Measurements from ENCODE around the gene NEDD4L. TPM values are rescaled to one million over a fixed set of nuclear protein-coding genes. Genes with fewer than 3 reads are reported as not detected.

The NEDD4L gene
- polyA plus RNA-seq, 1 of the 3 experiments (the other 2 are of a cell fraction), result 13.2 TPM

DNA sequence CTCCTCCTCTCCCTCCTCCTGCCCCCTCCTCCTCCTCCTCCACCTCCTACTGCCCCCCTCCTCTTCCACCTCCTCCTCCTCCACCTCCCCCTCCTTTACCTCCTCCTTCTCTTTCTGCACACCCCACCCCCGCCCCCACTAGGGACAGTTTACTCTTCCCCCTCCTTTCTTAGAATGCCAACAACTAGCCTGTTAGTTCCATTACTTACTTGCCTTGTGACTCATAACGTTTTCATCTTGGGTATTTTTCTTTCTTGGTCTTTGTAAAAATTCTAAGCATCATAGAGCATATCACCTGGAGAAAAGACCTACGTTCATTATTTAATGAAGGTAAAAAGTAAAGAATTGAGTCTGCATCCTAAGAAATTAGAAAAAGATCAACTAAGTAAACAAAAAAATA, 165.3 kb downstream of the NEDD4L start (continued):
- TF ChIP-seq, protein P1, sequence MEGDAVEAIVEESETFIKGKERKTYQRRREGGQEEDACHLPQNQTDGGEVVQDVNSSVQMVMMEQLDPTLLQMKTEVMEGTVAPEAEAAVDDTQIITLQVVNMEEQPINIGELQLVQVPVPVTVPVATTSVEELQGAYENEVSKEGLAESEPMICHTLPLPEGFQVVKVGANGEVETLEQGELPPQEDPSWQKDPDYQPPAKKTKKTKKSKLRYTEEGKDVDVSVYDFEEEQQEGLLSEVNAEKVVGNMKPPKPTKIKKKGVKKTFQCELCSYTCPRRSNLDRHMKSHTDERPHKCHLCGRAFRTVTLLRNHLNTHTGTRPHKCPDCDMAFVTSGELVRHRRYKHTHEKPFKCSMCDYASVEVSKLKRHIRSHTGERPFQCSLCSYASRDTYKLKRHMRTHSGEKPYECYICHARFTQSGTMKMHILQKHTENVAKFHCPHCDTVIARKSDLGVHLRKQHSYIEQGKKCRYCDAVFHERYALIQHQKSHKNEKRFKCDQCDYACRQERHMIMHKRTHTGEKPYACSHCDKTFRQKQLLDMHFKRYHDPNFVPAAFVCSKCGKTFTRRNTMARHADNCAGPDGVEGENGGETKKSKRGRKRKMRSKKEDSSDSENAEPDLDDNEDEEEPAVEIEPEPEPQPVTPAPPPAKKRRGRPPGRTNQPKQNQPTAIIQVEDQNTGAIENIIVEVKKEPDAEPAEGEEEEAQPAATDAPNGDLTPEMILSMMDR (IDR thresholded peaks at IDR 0.05), result no peak

DNA sequence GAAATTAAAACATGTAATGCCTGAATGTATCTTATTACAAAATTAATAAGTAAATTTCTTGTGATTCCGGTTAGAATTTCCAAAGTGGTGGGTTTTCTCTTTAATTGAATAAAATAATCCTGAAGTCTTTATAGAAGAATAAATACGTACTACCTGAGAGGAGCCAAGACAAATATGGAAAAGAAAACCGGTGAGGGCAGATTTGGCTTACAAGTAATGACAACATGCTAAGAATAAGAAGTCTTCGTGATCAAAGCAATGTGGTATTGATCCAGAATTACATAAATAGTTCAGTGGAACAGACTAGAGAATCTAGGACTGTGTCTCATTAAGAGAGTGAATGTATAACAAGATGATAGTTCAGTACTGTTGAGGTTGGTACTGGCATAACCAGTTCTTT, 167.5 kb downstream of the NEDD4L start:
- WGBS (ENCODE audit: low lambda C conversion rate), result 95% methylated on average over 4 of the region's 4 CpGs
- H3K79me2 ChIP-seq (ENCODE audit: insufficient read depth), result no peaks in the 10 kb centered on the region
- no peak overlapping the region for H3K4me3 ChIP-seq (ENCODE audit: low read depth in 2 of 2, low read length in 1 of 2)
- DNase-seq, result no peak
- no peak overlapping the region for H3K27ac ChIP-seq (ENCODE audit: low read depth in 2 of 2, low read length in 1 of 2)
- ChIA-PET CTCF (no interaction called here), POLR2A (no interaction called here)
- TF ChIP-seq, protein P2, sequence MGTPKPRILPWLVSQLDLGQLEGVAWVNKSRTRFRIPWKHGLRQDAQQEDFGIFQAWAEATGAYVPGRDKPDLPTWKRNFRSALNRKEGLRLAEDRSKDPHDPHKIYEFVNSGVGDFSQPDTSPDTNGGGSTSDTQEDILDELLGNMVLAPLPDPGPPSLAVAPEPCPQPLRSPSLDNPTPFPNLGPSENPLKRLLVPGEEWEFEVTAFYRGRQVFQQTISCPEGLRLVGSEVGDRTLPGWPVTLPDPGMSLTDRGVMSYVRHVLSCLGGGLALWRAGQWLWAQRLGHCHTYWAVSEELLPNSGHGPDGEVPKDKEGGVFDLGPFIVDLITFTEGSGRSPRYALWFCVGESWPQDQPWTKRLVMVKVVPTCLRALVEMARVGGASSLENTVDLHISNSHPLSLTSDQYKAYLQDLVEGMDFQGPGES (IDR thresholded peaks at IDR 0.05; ENCODE audit: low read depth, low read length), result no peak
- no peak for TF ChIP-seq TCF12 (IDR thresholded peaks at IDR 0.05)
- TF ChIP-seq RAD21 (IDR thresholded peaks at IDR 0.05; ENCODE audit: low read length), result no peak
- TF ChIP-seq RCOR1 (IDR thresholded peaks at IDR 0.05; ENCODE audit: low read length), result no peak
- no peak overlapping the region for H3K4me2 ChIP-seq
- no peaks in the 10 kb centered on the region for H3K36me3 ChIP-seq (replicated peaks in 1 of 2; ENCODE audit: control insufficient read depth in 1 of 2, insufficient read depth in 2 of 2, low read length in 1 of 2)
- no peaks in the 10 kb centered on the region for H3K9me2 ChIP-seq
- H3K27me3 ChIP-seq (ENCODE audit: insufficient read depth), result no peaks in the 10 kb centered on the region
- peaks cover 20% of the 10 kb centered on the region for H3F3A ChIP-seq (replicated peaks; ENCODE audit: insufficient read depth)
- H3K4me1 ChIP-seq (ENCODE audit: control insufficient read depth in 1 of 2, insufficient read depth in 2 of 2, low read depth in 1 of 2, low read length in 1 of 2), result peaks cover 0 to 33% of the 10 kb centered on the region in 2 experiments; a peak in 3 of 4 replicates
- H2AFZ ChIP-seq (ENCODE audit: low read depth), result no peak overlapping the region
- H4K20me1 ChIP-seq (ENCODE audit: insufficient read depth), result no peaks in the 10 kb centered on the region
- no peaks in the 10 kb centered on the region for H3K9me3 ChIP-seq
- H3K9ac ChIP-seq, result no peak overlapping the region

DNA sequence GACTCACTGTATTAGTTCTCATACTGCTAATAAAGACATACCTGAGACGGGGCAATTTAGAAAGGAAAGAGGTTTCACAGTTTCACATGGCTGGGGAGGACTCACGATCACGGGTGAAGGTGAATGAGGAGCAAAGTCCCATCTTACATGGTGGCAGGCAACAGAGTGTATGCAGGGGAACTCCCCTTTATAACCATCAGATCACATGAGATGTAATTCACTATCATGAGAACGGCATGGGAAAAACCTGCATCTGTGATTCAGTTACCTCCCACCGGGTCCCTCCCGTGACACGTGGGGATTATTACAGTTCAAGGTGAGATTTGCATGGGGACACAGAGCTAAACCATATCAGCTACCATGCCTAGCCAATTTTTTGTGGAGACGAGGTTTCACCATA, 168.2 kb downstream of the NEDD4L start:
- no peaks in the 10 kb centered on the region for H3K9me3 ChIP-seq
- no peak overlapping the region for H3K4me3 ChIP-seq (ENCODE audit: low read depth in 2 of 2, low read length in 1 of 2)
- no peak for TF ChIP-seq TAF1 (IDR thresholded peaks at IDR 0.05; ENCODE audit: borderline replicate concordance, low read depth, low read length)
- TF ChIP-seq, protein P3, sequence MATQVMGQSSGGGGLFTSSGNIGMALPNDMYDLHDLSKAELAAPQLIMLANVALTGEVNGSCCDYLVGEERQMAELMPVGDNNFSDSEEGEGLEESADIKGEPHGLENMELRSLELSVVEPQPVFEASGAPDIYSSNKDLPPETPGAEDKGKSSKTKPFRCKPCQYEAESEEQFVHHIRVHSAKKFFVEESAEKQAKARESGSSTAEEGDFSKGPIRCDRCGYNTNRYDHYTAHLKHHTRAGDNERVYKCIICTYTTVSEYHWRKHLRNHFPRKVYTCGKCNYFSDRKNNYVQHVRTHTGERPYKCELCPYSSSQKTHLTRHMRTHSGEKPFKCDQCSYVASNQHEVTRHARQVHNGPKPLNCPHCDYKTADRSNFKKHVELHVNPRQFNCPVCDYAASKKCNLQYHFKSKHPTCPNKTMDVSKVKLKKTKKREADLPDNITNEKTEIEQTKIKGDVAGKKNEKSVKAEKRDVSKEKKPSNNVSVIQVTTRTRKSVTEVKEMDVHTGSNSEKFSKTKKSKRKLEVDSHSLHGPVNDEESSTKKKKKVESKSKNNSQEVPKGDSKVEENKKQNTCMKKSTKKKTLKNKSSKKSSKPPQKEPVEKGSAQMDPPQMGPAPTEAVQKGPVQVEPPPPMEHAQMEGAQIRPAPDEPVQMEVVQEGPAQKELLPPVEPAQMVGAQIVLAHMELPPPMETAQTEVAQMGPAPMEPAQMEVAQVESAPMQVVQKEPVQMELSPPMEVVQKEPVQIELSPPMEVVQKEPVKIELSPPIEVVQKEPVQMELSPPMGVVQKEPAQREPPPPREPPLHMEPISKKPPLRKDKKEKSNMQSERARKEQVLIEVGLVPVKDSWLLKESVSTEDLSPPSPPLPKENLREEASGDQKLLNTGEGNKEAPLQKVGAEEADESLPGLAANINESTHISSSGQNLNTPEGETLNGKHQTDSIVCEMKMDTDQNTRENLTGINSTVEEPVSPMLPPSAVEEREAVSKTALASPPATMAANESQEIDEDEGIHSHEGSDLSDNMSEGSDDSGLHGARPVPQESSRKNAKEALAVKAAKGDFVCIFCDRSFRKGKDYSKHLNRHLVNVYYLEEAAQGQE (IDR thresholded peaks at IDR 0.05; ENCODE audit: low read depth, low read length), result no peak
- no peak for TF ChIP-seq EP300 (IDR thresholded peaks at IDR 0.05; ENCODE audit: borderline replicate concordance in 1 of 2, low read depth in 1 of 2, low read length in 1 of 2)
- TF ChIP-seq FOXM1 (IDR thresholded peaks at IDR 0.05; ENCODE audit: low read depth), result no peak
- H3K4me1 ChIP-seq (ENCODE audit: control insufficient read depth in 1 of 2, insufficient read depth in 2 of 2, low read depth in 1 of 2, low read length in 1 of 2), result peaks cover 0 to 33% of the 10 kb centered on the region in 2 experiments; a peak in 3 of 4 replicates
- H3K79me2 ChIP-seq (ENCODE audit: insufficient read depth), result no peaks in the 10 kb centered on the region
- H3K27me3 ChIP-seq (ENCODE audit: insufficient read depth), result no peaks in the 10 kb centered on the region
- peak overlapping the region in 1 of 2 experiments; percentile 83; a peak in 2 of 4 replicates for H3K27ac ChIP-seq (ENCODE audit: low read depth in 2 of 2, low read length in 1 of 2)
- no peak for DNase-seq
- H2AFZ ChIP-seq (ENCODE audit: low read depth), result no peak overlapping the region
- H3K36me3 ChIP-seq (replicated peaks in 1 of 2; ENCODE audit: control insufficient read depth in 1 of 2, insufficient read depth in 2 of 2, low read length in 1 of 2), result no peaks in the 10 kb centered on the region
- WGBS (ENCODE audit: low lambda C conversion rate), result 90% methylated on average over 8 of the region's 8 CpGs
- no peak overlapping the region for H3K4me2 ChIP-seq
- CTCF ChIA-PET, result no interaction called here
- no peak overlapping the region for H3K9ac ChIP-seq
- no peaks in the 10 kb centered on the region for H4K20me1 ChIP-seq (ENCODE audit: insufficient read depth)
- H3K9me2 ChIP-seq, result no peaks in the 10 kb centered on the region
- H3F3A ChIP-seq (replicated peaks; ENCODE audit: insufficient read depth), result peaks cover 20% of the 10 kb centered on the region
- POLR2A ChIA-PET, result no interaction called here

Measured in SK-N-SH (cell line).